HG02884 (cell line): Measurements from ENCODE around the gene FLT1.

Experiments used
- ATAC-seq: cut with Tn5 transposase; IDR thresholded peaks from one replicate; pipeline ENCODE4 v1.9.1; 2021; ENCODE audit warnings: mild to moderate bottlenecking, moderate library complexity; ENCODE audit not compliant: unreplicated experiment

Gene FLT1

DNA sequence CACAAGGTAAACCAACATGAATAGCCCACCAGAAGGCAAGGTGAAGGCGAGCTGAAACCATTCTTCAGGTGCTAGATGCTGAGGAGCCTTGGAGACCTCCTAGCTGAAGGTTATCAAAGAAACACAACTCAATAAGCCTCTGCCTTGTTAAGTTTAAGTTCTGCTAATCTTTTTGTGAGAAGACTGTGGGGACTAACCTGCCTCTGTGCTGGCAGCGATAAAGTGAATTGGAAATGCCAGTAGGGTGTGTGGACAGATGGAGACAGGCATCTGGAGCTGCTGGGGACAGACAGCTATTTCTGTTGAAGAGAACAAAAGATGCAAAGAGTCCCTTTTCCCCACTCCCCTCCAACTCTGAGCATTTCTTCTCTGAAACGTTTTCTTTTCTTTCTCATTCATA, 33.5 kb upstream of the FLT1 start:
- no peak for ATAC-seq

DNA sequence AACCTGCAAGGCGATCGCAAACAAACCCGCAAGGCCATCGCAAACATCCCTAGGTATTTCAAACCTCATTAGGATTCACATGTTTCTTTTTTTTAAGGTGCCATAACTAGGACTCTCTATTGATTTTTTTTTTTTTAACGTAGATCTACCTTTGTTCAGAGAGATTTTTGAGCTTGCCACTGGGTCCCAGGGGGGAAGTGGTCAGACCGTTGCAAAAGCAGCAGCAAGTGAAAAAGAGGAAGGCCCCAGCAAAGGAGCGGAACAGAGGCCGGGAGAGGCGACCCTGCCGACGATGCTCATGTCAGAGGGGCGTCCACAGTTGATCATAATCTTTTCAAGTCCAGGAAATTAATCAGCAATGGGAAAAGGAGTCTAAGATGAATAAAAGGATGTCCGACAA, 32.7 kb upstream of the FLT1 start:
- no peak for ATAC-seq

DNA sequence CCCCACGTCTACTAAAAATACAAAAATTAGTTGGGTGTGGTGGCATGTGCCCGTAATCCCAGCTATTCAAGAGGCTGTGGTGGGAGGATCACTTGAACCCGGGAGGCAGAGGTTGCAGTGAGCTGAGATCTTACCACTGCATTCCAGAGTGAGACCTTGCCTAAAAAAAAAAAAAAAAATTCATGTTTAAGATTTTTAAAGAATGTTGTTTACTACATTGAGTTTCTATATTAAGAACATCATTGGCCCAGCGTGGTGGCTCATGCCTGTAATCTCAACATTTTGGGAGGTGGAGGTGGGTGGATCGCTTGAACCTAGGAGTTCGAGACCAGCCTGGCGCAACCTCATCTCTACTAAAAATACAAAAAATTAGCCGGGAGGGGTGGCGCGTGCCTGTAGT, 31.9 kb upstream of the FLT1 start:
- ATAC-seq = no peak

DNA sequence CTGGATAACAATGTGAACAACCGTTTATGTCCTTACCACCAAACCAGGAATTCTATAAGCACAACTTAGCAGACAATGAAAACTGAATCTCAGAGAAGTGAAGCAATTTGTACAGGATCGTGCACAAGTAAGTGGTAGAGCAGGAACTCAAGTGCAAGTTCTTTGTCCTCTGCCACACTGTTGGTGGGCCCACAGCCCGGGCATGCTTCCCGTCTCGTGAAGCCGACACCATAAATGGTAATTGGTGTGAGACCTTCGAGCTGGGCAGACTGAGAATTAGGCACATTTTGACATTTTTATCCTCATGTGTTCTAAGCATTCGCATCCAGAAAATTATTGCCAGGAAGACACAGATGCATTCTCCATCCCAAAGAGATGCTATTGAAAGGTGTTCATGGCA, 27.9 kb upstream of the FLT1 start:
- no peak for ATAC-seq

DNA sequence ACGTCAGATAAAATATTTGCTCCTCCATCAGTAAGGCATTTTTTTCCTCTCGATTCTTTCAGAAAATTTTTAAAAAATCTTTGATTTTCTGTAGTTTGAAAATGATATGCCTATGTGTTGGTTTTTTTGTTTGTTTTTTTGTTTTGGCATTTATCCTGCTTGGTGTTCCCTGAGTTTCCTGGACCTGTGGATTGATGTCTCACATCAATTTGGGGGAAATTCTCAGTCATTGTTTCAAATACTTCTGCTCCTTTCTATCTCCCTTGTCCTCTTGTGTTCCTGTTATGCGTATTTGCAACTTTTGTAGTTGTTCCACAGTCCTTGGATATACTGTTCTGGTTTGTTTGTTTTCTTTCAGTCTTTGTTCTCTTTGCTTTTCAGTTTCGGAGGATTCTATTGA, 18.8 kb upstream of the FLT1 start:
- no peak for ATAC-seq

DNA sequence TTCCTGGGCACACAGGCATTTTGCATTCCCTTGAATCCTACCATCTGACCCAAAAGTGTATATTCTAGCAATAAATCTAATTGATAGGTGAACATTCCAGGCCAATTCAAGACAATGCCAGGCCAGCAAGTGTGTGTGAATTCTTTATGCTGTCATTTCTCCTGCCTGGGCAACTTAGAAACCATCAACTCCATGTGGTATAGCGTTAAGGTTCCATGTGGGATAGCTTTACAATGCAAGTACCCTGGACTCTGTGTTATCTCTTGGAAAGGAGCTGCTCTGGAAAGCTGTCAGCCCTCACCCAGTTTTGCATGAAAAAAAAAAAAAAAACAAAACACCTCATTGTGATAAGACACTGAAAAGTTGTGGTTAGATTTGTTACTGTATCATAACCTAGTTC, 15.6 kb upstream of the FLT1 start:
- no peak for ATAC-seq

DNA sequence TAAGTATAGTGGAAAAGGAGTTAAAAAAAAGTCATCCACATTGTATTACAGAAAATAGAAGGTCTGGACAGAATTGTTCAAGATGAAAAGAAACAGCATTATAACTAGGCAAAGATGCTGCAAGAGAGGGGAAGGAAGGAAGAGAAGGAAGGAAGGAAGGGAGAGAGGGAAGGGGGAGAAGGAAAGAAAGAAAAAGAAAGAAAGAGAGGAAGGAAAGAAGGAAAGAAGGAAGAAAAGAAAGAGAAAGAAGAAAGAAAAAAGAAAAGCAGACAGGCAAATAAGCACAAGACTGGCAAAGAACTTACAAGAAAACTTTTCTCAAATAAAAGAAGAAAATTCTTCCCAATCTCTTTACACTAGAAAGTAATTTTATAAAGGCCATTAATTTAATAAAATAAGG, 15.1 kb upstream of the FLT1 start:
- ATAC-seq = no peak

DNA sequence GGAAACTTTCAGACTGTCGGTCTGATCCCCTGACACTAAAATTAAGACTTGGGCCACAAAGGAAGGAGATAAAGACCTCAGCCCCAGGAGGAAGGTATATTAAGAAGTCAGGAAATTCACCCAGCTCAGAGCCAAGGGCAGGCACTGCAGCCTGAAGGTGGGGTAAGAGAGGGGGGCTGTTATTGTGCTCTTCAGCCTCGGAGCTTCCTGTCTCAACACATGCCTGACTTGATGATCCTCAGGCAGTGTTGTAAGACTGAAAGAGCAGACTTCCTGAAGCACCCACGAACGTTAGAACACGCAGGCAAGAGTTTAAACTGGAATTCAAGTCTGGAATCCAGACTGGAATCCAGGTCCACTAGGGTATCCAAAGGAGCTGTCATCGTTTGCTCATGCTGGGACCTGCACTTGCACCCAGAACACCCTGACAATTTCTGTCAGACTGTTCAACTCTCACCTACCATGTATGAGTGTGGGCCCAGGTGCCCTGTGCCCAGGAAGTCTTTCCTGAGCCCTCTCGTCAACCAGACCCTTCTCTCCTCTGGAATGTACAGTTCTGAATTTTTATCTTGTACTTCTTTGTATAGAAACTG, 10.7 kb upstream of the FLT1 start:
- no peak for ATAC-seq

DNA sequence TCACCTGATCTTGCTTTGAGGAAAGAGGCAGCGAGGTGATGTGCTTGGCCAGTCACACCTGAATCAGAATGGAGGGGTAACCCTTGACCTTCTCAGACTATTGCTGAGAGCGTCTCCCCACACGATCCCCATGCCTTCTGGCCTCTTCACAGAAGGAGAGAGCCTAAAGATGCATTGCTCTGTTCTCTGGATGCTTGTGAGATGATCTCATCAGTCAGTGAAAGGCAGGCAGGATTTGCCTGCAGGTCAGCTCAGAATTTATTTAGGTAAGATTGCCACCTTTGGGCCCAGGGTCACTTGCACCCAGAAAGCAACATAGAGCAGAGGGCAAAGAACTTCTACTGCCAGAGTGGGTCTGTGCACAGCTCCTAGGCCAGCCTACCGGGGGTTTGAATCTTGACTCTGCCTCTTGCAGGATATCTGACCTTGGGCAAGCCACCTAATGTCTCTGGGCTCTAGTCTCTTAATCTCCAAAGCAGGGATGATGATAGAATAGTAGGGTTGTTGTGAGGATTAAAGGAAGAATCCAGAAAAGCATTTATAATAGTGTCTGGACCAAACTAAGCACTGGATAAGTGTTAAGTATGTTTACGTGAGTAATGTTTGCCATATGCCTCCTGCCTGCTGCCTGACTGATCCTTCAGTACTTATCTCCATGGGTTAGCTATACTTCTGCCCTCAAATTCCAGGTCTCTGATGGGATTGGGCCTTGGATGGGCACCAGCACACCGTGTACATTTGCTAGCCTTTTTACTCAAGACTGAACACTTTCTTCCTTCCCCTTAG, 8.4 kb upstream of the FLT1 start:
- no peak for ATAC-seq

DNA sequence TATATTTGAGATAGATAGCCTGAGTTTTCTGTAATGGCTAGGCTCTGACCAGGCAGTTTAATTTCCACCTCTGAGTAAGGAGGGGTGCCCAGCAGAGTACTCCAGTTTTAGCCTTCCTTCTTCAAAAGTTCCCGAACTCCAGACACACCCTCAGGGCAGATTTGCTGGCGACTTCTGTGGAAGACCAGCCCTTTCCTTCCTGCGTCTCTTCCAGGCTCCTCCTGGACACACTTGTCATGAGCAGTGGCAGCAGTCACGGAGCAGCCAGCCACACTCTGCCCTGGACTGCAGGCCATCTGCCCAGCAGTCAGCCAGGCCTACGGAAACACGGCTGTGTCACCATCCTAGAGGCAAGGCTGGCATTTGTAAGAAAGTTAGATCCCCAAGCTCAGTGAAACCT, 6.6 kb upstream of the FLT1 start:
- ATAC-seq = no peak

DNA sequence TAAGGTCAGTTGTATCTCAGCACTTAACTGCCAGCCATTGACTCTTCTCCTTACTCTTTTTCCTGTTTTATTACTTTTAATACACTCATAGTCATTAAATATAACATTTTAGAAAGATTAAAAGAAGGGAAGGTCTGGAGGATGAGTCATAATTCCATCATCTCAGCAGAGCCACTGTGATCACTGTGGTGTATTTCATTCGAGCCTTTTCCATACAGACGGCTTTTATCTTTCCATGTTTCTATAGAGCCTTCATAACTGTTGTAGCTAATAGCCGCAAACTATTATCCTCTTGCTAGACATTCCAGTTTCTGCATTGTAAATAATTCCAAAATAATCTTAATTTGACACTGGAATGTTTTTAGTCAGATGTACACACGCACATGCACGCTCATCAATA, 4.7 kb upstream of the FLT1 start:
- ATAC-seq = no peak

DNA sequence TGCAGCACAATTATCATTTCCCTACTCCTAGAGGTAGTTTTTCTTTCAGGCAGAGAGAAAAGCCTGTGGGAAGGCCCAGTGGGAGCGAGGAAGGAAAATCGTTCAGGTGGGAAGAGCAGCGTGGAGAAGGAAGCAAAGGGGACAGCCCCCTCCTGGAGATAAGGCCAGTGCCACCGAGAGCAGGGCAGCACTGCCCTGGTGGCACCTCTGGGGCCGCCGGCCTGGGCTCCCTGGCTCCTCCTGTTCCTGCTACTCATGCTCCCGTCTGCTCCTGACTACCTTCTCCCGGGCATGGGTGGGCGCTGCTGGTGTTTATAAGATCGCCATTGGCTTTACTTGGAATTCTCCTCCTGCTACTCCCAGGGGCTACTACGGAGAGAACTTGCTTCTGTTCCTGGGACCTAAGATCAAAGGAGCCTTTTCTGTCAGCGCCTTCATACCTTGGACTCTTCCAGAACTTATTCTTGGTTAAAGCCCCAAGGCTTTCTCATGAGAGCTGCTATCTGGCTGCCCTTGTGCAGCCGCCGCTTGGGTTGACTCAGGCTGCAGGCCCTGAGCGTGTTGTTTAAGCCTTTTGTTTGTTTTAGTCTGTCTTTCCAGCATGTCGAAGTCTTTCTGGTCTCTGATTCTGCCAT, 3.7 kb upstream of the FLT1 start:
- ATAC-seq = no peak

DNA sequence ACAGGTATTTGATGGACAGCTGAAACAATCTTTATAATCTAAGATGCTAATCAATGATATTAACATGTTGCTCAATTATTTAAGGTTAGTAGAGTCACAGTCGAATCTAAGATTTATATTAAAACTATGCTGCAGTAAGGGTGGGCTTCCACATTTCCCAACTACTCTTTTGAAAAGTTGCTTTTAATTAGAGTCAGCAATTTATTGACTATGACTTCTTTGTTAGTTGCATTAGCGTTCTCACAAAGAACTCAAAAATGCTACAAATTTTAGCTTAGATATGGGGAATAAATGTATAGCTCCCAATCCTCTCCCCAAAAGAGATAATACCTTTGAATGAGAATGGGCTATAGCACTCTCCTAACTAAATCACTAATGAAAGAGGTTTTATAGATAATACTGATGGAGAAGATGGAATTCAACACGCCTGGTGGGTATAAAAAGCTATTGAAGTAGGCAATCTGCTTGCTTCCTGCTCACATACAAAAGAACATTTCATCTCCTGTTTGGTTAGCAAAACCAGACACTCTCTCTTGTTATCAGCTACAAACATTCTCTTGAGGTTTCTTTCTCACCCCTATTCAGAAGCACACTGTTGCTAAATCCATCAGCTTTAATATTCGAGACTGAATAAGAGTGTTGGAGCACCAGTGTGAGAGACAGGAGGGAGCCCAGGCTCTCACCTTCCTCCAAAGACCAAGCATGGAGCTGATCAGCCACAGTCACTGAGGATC, 2.4 kb upstream of the FLT1 start:
- no peak for ATAC-seq

DNA sequence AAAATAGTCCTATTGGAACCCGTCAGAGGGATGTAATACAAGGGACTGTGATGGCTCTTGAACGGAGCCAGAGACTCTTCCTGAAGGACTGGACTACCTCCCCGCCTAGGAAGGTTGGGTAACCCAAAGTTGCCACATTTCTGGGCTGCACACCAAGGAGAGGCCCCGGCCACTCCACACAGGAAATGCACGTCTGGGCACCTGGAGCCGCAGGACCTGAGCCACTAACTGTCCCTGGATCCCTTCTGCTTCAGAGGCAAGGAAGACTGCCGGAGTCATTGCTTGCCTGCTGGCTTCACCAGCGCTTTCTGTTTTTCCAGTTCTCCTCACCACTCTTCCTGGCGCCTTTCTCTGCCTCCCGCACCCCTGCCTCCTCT, 1.2 kb upstream of the FLT1 start:
- no peak for ATAC-seq

DNA sequence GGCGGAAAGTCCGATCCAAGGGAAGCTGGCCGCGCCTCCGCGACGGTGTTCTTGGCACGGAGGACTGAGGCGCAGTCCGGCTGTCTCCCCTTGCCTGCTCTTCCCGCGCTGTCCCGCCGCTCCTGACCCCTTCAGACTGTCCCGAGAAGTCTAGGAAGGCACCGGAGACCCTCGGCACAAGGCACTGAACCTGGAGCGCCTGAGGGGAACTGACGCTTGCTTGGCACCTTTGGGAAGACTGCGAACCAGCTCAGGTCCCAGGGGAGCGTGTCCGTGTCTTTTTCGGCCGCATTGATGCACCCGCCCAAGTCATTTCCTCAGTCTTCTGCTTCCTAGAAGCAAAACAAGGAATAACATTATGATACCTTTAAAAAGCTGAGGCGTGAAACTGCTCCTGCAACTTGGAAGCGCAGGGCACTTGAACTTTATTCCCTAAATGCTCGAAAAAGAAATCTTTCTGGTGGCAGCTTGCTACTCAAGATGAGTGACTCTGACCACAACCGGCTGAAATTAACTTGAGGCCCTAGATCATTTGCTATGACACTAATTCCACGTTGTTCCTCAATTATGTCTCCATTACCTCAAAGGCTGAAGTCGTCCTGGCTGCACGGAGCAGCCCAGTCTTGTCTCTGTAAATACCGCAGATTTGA, 735 bp upstream of the FLT1 start:
- no peak for ATAC-seq

DNA sequence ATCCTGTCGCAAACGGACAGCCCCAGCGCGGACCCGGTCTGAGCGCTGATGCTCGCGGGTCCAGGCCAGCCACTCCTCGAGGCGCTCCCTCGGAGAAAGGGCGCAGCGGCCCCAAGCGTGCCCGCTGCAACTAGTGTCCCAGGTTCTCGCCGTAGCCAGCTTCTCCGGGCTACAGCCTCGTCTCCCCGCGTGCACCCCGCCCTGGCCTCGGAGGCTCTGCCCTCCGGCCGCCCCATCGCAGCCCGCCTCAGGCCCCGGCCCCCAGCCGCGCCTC, 487 bp downstream of the FLT1 start:
- ATAC-seq = no peak

DNA sequence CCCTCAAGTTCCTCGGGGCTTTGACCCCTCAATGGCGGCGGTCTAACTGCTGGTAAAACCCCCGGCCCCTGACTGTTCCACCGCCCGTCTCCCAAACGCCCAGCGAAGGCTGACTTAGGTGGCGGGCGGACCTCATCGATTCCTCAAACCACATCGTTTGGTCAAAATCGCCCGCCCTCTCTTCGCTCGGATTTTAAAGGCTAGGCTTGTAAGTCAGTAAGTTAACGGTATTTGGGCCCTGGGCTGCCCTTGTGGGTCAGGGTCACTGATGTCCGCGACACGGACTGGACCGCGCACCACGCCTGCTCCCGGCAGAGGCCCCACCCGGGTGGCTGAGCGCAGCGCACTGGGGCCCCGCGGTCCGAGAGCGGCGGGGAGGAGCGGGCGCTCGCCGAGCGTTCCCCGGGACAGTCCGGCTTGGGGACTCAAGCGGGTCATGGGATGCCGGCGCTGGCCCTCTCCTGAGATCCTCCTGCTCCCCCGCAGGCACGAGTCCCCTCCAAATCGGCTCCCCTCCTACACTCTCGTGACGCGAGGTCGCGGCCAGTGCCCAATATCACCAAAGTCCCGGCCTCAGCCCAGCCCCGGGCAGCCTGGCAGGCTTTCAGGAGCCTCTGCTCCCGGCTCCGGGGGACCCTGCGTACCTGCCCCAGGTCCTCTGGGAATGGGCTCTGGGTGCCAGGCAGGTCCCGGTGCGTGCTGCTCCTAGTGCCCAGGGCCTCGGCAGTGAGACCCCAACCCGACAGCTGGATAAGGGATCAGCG, 1.0 kb downstream of the FLT1 start:
- ATAC-seq = no peak

DNA sequence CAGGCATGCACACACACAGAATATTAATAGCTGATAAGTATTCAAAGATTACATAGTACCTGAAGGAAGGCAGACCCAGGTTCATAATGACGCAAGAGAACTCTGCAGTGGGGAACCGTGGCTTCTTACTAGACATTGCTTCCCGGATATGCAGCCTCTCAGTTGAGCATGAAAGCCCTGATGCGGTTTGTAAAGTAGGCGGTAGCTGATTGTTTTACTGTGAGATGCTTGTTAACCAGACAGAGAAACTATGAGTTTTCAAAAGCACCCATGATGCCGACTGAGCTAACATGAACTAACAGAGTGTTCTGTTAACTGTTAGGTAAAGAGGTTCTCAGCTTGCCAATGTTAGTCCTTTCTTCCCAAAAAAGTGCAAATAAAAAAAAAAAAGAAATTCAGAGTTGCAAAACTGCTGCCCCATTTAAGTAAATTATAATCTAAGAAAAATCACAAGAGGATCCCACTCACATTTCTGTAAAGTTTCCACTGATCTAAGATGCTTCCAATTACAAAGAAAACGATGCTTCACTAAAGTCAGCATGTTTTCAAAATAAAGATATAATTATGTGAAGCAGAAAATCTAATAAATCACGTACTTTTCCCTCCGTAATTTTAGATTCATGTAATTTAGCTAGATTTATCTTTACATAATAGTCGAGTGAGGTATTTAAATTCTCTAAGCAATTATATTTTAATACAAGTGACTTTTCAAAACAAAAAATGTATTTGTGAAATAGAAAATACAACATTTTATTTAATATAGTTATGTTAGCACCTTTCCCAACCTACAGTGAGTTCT, 2.2 kb downstream of the FLT1 start:
- no peak for ATAC-seq

DNA sequence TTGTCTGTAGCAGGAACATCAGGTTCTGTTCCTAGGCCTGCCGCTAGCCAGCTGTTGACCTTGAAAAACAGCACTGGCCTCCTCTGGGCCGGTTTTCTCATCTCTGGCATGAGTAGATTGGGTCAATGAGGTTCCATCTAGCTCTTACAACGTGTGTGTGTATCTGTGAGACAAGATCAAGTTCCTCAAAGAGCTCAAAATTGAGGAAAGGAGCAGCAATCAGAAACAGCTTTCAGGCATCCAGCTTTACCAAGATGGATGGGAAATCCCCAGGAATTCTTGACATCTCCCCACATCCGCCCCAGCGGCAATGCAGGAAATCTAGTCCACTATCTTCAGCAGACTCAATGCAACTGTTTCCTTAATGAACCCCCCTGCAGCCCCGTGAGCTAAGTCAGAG, 4.9 kb downstream of the FLT1 start:
- ATAC-seq = no peak

DNA sequence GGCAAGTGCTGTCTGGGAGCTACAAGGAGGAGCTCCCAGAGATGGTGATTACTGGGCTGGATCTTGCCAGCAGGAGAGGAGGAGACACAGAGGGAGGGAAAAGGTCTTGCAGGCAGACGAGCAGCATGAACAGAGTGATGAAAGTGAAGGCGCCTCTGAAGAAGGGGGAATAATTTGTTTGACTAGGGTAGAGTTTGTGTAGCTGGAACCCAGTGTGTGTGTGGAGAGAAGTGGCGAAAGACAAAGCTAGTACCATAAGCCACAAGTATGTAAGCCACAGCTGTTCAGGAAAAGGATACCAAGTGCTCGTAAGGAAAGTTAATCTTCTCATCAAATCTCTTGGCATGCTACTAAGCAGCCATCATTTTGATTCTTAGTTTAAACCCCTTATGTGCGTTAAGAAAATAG, 5.4 kb downstream of the FLT1 start:
- ATAC-seq = no peak
